ENCODE results near the gene CCDC85B.

CCDC85B gene

GRCh38 chr11:65912845-65913244 lies 22.4 kb downstream of the CCDC85B start:
- no peak for DNase-seq

DNA sequence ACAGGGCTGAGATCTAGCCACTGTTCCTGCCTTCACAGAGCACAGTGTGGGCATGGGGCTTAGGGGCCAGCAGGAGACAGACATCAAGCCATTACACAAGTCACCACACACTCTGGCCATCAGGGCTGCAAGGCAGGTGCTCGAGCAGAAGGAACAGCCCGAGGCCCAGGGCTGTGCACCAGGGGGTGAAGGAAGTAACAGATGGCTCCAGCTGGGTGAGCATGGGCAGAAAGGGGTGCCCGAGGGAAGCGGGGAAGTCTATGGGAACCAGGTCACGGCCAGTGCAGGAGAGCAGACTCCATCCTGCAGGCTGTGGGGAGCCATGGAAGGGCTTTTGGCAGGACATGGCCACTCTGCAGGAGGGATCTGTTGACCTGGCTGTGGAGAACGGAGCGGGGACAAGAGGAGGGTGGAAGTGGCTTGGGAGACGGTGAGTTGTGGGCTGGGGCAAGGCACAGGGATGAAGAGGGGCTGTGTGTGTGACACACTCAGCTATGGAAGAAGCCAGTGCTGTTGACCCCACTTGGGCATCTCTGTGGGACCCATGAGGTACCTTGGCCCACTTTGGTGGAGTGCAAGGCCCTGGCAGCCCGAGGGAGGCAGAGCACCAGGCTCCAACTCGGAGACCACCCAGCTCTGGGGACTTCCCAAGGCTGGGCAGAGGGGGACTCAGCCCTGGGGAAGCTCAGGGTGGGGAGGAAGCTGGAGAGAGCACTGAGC lies 24.8 kb downstream of the CCDC85B start:
- DNase-seq = no peak

DNA sequence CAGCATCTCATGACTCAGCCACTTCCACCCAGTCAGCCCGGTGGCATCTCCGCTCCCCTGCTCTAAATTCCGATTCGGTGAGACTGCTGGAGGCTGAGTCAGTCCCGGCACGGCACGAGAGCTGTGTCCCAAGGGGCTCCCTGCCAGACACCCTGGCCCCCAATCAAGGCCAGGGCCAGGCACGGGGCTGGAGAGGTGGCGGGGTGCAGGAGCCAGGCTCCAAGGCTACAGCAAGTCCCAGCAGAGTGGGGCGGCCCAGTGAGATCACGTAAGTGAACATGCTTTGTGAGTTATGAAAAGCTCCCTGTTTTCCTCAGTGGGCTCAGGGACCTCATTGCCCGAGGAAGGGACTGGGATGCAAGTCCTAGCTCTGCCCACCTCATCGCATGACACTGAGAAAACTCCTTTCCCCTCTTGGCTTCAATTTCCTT lies 25.4 kb downstream of the CCDC85B start:
- no peak for DNase-seq

- no peak for DNase-seq
Observed at GRCh38 chr11:65916391-65916790, 25.9 kb downstream of the CCDC85B start.

DNA sequence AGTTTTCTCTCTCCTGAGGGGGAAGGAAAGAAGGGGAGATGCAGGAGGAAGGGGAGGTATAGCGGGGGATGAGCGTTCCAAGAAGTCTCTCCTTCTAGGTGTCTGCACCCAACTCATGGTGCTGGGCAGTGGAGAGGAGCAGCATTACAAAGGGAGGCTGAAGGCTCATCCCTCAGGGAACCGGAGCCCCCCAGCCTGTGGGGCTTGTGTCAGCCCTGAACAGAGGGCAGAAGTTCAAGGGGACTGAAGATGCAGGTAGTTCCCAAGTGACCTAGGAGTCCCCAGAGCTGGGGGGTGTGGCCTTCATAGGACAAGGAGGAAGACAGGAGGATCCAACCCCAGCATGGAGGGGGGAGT lies 26.6 kb downstream of the CCDC85B start:
- DNase-seq = no peak

DNA sequence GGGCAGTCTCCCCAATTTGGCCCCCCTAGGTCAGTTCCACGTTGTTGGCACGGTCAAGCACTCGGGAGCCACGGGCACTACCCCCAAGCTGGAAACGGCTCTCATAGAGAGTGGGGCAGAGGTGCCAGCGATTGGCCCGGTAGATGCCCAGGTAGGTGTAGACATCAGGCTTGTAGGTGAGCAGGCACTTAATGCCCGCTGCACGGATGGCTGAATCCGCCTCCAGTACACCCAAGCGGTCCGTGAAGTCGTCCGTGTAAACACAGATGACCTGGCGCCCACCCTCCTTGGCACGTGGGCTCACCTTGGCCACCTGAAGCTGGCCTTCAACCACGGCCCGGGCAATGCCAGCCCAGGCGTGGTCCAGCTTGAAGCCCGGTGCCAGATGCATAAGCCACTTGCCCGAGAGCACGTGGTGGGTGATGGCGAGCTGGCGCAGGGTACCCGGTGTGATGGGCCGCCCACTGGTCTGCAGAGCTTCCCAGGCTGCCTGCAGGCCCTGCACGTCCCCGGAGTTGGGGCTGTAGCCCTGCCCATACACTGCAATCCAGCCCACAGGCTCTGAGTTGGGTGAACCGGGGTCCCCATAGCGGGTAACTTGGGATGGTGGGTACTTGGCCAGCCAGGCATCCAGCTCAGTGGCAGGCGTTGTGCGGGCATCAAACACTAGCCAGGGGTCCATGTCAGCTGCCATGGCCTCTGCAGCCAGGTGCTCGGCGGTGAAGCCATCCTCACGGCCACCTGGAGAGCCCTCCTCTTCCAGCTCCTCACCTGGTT lies 27.1 kb downstream of the CCDC85B start:
- no peak for DNase-seq

DNA sequence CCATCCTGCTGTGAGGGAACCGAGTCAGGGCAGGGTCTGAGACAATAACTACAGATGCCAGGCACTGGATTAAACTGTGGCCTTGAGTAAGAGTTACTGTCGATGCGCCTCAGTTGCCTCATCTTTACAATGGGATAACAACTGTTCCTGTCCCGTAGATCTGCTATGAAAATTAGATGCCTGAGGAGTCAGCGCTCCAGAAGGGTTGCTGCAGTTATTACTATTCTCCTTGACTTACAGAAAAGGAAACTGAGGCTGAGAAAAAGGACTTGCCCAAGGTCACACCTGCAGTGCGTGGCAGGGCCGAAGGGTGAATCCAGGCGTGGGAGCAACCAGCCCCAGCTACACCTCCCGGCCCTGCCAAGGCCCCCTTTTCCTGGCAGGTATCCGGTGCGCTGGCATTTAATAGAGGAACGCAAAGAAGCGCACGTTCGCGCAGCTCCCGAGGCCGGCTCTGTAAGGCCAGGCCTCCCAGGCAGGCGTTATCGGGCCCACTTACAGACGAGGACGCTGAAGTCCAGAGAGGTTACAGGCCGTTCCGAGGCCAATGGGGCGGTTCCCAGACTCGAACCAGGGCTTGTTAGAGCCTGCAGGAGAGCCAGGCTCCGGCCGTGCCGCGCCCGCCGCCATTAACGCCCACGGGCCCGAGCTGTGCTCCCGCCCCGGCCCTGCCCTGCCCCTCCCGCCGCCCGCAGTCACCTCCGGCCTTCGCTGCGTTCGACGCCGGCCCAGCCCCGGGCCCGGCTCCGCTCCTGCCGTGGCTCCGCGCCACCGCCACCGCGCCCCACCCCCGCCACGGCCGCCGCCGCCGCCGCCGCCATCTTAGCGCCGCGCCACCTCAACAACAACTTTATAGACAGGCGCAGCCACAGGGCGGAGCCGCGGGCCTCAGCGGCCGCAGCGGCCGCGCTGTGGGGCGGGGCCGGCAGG lies 28.0 kb downstream of the CCDC85B start, which contains the start of gene C11orf68:
Gene C11orf68 (minus strand): TSS at position 852 of the 930 bp plus-strand sequence. CDS start 31 bp downstream, at position 821.
- no peak for DNase-seq

DNA sequence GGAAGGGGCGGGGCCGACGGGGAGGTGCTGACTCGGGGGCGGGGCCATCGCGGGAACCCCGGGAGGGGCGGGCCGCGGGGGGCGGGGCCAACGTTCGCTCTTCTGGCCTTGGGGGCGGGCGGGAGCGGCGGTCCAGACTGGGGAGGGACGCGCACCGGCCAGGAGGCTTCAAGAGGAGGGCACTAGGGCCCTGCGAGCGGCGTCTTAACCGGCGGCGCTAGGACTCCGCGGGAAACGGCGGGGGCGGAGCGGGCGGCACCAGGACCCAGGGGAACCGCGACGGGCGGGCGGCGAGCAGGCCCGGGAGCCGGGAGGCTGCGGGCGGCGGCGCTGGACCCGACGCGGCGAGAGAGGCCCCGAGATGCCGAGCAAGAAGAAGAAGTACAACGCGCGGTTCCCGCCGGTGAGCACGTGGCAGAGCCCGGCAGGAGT lies 28.7 kb downstream of the CCDC85B start, which contains the start of gene DRAP1:
Gene DRAP1 (plus strand): TSS at position 286 of the 432 bp plus-strand sequence. CDS start 76 bp downstream, at position 362.
- peak; percentile 98 for DNase-seq

GRCh38 chr11:65919573-65920371 lies 29.3 kb downstream of the CCDC85B start:
- DNase-seq = no peak

- no peak for DNase-seq
Observed at GRCh38 chr11:65920372-65920802, 29.9 kb downstream of the CCDC85B start.

DNA sequence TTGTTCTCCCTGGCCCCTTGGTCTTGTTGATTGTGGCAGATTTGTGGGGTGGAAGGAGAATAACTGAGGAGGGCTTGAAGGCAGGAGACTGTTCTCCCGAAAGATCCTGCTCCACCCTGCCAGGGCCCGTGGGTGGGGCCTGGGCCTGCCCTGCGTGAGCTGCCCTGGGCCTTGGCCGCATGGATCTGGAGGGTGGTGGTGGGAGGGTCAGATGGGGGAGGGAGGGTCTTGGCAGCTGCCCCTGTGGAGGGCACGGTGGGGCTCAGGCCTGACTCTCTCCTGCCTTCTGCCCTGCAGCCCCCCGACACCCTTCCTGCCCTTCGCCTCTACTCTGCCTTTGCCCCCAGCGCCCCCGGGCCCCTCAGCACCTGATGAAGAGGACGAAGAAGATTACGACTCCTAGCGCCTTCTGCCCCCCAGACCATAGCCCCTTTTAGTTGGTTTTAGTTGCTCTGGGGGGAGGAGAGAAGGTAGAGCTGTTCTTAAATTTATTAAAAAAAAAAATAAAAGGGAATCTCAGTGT lies 30.6 kb downstream of the CCDC85B start:
- no peak for DNase-seq

DNA sequence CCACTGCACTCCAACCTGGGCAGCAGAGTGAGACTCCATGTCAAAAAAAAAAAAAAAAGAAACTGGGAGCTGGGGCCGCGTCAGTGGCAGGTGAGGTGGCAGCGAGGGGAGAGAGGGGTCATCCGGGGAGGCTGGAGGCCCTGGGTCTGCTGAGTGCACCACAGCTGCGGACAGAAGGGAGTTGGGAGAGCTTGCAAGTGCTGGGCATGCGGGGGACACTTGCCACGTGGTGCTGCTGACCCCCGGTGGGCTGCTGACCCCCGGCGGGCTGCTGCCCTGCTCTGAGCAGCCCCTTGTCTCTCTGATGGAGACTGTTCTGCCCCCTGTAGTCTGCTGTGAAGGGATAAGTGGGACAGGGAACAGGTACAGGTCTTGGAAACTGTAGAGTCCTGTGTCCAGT lies 31.4 kb downstream of the CCDC85B start:
- no peak for DNase-seq

- no peak for DNase-seq
Observed at GRCh38 chr11:65922565-65922964, 32.1 kb downstream of the CCDC85B start.

DNA sequence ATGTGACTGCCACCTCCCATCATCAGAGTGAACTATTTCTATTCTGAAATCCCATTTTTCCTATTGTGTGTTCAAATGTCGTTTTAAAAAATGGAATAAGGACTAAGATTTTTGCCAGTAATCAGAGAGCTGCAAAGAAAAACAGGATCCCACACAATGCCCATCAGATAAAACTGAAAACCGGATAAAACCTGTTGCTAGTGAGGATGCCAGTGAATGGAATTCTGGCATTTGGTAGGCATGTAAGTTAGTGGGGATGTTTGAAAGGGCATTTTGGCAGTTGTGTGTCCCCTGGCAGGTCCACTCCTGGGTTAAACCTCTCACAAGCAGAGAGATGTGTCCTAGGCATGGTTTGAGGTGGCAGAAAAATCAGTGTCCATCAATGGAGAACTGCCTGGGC lies 34.9 kb downstream of the CCDC85B start:
- DNase-seq = no peak

- peak; percentile 73 for DNase-seq
Observed at GRCh38 chr11:65927904-65928397, 37.5 kb downstream of the CCDC85B start.

- DNase-seq = no peak
Observed at GRCh38 chr11:65928667-65929066, 38.2 kb downstream of the CCDC85B start.

DNA sequence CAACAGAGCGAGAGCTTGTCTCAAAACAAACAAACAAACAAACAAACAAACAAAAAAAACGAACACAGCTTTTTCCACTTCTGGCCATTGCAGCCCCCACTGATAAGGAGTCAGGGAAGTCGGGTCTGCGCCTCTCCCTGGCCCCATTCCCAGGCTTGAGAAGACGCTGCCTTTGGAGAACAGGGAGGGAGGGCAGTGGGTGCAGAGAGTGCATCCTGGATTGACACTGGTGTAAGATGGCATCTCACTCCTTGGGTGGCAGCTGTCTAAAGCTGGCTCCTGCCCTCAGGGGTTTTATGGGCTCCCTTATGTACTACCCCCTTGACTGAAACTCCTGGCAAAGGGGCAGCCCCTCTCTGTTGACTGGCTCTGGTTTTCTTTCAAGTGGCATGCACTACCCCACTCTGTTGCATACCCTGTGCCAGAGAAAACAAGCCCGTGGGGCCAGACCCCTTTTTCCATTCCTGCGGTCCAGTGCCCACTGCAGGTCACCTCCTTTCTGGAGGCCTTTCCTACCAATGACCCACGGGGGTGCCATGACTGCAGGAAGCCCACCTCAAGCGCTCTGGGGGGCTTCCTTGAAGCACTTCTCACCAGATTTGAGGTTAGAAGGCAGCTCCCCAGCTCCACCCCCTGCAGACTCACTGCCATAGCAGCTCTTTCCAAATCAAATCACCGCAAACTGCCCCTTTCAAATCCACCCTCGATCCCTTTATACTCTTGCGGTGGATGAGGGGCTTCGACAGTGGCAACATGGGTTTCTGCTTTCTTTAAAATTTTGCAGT lies 41.5 kb downstream of the CCDC85B start:
- DNase-seq = no peak

- DNase-seq = no peak
Observed at GRCh38 chr11:65932558-65932919, 42.1 kb downstream of the CCDC85B start.

DNA sequence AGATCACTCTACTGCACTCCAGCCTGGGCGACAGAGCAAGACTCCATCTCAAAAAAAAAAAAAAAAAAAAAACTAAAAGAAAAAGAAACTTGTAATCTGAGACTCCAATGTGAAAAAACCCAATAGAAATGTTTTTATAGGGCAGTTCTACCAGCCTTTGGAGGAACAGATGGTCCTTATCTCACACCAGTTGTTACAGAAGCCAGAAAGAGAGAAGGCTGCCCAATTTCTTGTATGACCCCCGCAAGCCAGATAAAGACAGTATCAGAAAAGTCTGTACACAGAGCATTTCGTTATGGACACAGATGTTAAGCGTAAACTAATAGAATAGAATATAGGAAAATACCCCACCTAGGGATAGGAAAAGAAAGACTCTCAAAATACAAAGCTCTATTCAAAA lies 43.5 kb downstream of the CCDC85B start:
- no peak for DNase-seq

GRCh38 chr11:65937766-65938165 lies 47.3 kb downstream of the CCDC85B start:
- no peak for DNase-seq
